ENCODE data around the gene NFIA.

DNA sequence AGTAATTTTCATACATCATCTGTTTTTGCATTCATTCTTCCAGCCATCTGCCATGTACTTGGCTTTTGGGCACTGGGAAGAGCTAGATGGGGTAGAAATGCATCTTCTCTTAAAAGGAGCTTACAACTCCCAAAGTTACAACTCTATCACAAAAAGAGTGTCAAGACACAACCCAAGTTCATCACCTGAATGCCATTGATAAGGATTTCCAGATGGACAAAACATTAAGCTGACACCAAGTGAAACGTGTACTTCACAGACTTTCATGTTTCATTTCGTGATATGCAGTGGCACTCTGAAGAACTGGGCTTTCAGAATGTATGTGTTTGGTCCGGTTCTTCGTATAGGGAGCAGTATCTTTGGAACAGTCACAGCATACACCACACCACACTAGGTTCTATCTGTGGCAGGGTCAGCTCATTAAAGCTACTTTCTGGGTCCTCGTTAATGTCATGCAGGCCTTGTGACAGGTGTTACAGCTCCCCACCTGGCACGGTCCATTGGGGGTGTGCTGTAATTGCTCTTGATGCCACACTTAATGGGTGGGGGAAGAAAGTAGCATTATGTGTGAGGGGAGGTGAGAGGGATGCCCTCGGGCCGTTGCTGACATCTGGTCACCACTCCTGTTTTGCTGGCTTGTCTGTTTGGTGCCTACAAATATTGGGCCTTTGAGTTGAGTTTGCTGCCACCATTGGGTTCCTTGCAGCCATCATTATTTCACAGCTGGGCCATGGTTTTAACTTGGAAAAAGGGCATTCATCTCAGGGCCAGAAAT, 164.9 kb downstream of the NFIA start:
- TF ChIP-seq, protein P1, sequence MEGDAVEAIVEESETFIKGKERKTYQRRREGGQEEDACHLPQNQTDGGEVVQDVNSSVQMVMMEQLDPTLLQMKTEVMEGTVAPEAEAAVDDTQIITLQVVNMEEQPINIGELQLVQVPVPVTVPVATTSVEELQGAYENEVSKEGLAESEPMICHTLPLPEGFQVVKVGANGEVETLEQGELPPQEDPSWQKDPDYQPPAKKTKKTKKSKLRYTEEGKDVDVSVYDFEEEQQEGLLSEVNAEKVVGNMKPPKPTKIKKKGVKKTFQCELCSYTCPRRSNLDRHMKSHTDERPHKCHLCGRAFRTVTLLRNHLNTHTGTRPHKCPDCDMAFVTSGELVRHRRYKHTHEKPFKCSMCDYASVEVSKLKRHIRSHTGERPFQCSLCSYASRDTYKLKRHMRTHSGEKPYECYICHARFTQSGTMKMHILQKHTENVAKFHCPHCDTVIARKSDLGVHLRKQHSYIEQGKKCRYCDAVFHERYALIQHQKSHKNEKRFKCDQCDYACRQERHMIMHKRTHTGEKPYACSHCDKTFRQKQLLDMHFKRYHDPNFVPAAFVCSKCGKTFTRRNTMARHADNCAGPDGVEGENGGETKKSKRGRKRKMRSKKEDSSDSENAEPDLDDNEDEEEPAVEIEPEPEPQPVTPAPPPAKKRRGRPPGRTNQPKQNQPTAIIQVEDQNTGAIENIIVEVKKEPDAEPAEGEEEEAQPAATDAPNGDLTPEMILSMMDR (IDR thresholded peaks at IDR 0.05), result no peak
- no peak for TF ChIP-seq POLR2A (IDR thresholded peaks at IDR 0.05)

All from upper lobe of left lung (tissue), 4 donors.